Activated CD4-positive, alpha-beta T cell treated with anti-CD3 and anti-CD28 coated beads for 4 hours (primary cell): Measurements from ENCODE around the gene SLC16A8.
"Not testable (repeated sequence)": the region's sequence is repeated elsewhere in the genome, so short reads cannot be mapped to it uniquely, and the experiment has no call there.

ENCODE experiments used
- DNase-seq, 2 donors: peaks; one replicate each; pipeline ENCODE4 v3.0.0-alpha.2; 2020

The SLC16A8 gene, protein sequence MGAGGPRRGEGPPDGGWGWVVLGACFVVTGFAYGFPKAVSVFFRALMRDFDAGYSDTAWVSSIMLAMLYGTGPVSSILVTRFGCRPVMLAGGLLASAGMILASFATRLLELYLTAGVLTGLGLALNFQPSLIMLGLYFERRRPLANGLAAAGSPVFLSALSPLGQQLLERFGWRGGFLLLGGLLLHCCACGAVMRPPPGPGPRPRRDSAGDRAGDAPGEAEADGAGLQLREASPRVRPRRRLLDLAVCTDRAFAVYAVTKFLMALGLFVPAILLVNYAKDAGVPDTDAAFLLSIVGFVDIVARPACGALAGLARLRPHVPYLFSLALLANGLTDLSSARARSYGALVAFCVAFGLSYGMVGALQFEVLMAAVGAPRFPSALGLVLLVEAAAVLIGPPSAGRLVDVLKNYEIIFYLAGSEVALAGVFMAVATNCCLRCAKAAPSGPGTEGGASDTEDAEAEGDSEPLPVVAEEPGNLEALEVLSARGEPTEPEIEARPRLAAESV

GRCh38 chr22:38083931-38084631 lies at the start of gene SLC16A8:
SLC16A8 (minus strand) TSS chr22:38084184; CDS start chr22:38082873, 1,311 bp downstream.
- DNase-seq: no peak

DNA sequence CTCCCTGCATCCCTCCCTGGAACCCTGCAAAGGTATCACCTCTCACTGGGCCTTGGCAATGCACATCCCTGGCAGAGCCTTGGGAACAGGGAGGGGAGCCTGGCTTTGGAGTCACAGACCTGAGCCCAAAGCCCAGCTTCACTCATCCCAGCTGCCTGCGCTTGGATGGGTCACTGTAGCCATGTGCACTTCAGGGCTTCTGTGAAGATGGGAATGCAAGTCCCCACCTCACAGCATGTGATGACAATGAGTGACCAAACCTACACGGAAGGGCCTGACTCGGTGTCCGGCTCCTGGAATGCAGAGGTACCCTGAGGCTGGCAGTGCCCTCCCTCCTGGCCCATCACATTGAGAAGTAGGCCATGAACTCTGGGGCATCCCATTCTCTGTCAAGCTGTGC lies 49.3 kb upstream of the SLC16A8 start:
- no peak for DNase-seq

DNA sequence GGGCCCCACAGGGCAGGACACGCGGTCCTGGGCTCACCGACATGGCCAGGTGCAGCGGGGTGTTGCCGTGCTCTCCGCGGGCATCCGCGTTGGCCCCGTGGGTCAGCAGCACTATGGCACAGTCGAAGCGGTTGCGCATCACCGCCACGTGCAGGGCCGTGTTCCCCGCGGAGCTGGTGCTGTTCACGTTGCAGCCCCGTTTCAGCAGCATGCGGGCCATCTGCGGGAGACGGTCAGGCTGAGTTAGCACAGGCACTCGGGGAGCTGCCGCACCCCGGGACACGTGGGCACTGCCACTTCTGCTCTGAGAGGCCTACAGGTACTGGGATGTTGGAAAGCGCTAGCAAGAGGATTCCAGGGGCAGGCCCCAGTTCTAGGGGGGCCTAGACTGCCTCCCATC lies 48.8 kb upstream of the SLC16A8 start:
- no peak for DNase-seq

DNA sequence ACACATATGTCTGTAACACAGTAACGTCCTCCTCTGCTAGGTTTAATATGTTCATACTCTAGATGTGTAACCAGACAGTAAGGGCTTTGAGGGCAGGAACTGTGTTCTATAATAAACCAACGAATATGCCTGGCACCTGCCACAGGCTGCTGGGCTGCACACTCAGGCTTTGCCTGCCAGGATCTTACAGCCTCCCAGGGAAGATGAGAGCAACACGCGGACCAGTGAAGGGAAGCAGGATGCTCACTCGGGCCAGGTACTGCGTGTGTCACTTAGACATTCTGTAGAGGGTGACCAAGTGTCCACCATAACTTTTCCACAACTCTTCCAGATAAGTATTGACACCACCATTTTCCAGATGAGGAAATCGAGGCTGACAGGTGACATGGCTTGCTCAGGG lies 48.2 kb upstream of the SLC16A8 start:
- DNase-seq: no peak

GRCh38 chr22:38131399-38131798 lies 47.4 kb upstream of the SLC16A8 start:
- DNase-seq: no peak

GRCh38 chr22:38129856-38130255 lies 45.9 kb upstream of the SLC16A8 start:
- no peak for DNase-seq

DNA sequence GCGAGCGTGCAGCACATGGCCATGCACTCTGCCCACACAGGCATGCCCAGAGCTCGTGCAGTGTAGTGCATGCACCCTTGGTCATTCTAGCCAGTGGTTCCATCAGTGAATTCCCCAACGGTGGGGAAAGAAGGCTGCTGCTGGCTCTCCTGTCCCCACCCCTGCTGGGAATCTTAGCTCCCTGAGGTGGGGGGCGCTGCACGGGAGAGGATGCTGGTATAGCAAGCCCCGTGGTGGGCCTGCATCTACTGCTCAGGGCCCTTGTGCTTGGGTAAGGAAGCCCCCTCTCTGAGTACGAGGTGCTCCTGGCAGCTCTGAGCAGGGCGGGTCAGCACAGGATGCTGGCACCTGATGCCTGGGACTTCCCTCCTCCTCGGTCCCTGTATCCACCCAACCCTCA lies 45.0 kb upstream of the SLC16A8 start:
- DNase-seq: no peak

DNA sequence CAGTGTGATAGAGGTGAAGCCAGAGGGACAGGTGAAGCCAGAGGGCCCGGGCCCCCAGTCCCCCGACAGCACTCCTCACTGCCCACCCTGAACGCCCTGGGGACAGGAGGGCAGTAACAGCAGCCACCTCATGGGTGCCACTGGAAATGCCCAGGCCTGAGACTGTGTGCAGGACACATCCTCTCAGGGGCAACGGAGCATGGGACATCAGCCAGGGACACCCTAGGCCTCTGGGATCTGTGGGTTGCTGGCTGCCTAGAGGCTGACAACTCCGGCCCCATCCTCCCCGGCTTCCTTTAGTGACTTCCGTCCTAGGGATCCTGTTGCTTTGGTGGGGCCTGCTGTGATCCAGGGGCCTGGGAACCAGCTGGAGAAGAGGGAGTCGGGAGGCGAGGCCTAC lies 43.9 kb upstream of the SLC16A8 start:
- DNase-seq: no peak

DNA sequence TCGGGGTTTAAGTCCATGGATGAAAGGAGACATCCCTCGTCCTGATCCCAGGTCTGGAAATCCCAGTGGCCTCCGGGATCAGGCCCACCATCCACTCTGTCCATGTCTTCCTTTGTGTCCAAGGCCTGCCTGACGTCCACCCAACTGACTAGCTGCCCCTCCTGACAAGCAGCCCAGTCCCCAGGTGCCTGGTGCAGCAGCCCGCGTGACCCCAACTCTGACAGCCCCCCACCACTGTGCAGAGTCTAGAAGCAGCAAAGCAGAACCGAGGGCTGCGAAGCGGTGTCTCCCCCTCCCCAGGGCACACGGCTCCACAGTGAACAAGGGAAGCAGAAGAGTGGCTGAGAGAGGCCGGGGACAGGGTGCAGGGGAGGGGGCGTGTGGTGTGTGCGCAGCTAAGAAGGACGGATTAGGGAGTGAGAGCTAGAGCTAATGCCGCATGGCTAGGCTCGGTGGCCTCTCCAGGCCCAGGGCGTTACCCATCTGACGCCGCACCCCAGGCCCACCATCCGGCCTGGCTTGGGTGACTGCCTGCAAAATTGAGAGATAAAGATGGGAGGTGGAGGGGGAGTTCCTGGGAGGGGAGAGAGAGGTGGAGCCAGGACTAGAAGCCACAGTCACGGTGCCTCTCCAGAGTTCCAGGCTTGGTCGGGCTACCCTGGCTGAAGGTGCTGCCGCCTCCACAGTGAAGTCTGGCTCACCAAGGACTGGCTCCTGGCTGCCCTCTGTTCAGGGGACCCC lies 43.1 kb upstream of the SLC16A8 start:
- no peak for DNase-seq

GRCh38 chr22:38125751-38126201 lies 41.8 kb upstream of the SLC16A8 start:
- no peak for DNase-seq

- DNase-seq: no peak
Measured at GRCh38 chr22:38125038-38125610, 41.1 kb upstream of the SLC16A8 start.

DNA sequence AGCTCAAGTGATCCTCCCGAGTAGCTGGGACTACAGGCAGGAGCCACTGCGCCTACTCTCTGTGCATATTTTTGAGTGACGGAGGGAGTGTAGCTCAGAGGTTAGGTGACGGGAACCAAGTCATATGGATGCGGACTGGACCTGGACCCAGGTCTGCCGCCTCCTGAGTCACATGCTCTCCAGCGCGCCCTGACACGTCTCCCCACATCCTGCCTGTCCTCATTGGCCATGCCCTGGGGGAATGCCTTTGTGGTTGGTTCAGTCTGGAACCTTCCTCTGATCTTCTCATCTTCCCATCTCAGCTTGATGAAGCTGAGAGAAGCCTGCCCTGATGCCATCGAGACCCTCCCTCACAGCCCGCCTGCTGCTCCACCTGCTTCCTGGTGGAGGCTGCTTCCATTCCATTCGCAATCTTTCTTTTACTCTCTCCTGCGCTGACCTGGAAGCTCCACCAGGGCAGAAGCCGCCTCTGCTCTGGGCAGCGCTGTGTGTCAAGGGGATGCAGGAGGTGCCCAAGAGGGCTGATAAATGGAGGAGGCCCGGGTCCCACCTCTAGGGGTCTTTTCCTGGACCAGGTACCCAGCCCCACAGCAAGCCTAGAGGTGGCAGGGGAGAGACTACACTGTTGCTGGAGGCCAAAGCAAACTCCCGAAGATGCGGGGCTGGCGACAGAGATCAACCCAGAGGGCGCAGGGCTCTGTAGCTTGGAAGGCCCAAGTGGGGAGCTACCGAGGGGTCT lies 40.4 kb upstream of the SLC16A8 start:
- DNase-seq: no peak

GRCh38 chr22:38122616-38123015 lies 38.6 kb upstream of the SLC16A8 start:
- no peak for DNase-seq

GRCh38 chr22:38120359-38121110 lies 36.6 kb upstream of the SLC16A8 start:
- DNase-seq: no peak

DNA sequence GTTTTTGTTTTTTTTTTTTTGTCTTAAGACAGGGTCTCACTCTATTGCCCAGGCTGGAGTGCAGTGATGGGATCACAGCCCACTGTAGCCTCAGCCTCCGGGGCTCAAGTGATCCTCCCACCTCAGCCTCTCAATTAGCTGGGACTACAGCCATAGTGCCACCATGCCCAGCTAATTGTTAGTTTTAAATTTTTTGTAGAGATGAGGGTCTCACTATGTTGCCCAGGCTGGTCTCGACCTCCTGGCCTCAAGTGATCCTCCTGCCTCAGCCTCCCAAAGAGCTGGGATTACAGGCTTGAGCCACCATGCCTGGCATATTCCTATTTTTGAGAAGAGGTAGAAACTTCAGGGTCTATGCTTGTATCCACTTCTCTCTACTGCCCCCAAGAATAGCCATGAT lies 34.8 kb upstream of the SLC16A8 start:
- not testable (repeated sequence) for DNase-seq

DNA sequence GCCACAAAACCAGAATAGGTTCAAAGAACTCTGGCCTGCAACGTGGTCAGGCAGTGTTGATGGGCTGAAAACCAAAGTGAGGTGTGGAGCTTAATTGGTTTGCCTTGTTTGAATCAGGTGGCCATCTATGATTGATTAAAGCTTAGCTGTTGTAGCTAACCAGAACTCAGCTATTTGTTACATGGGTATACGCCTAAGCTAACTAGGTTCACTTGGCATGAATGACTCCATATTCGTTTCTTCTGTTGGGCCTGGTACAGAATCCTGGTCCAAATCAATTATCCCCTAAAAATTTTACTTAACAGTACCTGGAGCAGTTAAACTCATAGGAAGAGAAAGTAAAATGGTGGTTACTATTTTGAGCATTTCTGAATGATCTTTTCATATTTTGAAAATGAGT lies 34.2 kb upstream of the SLC16A8 start:
- no peak for DNase-seq

DNA sequence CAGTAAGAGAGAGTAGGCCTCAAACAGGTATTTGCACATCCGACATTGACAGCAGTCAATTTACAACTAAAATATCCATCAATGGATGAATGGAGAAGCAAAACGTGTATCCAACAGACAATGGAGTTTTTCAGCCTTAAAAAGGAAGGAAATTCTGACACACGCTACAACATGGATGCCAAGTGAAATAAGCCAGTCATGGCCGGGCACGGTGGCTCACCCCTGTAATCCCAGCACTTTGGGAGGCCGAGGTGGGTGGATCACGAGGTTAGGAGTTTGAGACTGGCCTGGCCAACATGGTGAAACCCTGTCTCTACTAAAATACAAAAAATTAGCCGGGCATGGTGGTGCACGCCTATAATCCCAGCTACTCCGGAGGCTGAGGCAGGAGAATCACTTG lies 33.6 kb upstream of the SLC16A8 start:
- not testable (repeated sequence) for DNase-seq

DNA sequence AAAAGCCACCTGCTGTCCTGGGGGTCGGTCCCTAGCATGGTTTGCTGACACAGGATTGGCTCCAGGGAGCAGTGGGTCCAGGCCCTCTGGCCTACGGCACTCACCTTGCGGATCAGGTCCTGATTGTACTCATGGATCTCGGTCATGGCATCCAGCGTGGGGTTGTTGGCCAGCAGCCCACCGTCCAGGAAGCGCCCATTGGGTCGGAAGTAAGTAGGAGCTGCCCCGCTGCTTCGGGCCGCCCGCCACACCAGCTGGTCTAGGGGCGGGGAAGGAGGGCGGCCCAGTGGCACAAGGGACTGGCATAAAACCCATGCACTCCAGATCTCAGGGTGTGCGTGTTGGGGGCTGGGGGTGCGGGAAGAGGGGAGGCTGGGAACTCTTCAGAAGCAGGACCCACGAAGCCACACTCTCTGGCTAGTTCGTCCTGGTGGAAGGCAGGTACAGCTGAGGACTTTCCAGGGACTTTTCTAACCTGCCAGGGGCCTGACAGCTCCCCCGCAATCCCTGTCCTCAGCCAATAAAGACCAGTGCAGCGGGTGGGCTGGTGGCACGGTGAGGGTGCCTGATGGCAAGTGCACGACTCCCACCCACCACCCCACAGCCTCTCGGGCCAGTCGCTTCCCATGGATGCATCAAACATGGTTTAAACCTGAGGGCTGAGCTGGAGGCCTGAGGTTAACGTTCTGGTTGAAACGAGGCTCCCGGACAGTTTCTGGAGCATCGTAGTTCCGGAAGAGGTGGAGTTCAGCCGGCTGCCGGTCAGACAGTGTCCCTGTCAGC lies 31.6 kb upstream of the SLC16A8 start:
- no peak for DNase-seq

DNA sequence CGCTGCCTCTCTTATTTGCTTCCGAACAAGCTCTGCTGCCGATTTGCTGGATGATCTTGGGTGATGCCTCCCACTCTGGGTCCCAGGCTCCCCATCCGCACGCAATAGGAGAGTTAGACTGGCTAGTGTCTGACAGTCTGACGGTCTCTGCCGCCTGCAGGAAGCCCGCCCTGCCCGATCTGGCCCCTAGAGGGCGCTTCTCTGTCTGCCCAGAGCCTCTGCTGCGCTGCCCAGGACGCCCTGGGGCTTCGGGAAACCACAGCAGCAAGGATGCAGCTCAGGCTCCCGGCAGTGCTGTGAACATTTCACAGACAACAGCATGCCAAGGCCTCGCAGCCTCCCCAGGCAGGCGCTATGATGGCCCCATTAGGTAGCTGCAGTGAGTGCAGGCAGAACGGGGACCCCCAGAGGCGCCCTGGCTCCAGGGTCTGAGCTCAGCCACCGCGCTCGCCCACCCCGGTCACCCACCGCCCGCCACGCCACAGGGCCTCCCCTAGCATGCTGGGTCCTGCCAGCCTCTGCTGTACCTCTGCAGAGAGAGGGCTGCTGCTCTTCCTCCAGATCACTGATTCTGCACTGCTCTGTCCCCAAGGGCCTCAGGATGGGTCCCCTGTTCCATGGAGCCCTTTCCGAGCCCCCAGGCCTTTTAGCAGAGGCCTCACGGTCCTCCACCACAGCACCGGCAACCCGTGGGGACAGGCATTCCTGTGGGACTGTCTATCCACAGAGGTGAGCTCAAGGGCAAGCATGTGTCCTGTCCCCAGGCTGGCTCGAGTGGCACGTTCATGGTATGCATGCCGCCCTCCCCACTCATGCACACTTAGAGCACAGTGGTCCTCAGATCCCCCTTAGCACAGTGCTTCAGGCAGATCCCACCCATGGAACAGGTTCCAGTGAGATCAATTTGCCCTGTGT lies 30.8 kb upstream of the SLC16A8 start:
- DNase-seq: peak; percentile 66 to 76

GRCh38 chr22:38112381-38112780 lies 28.4 kb upstream of the SLC16A8 start:
- no peak for DNase-seq
